Effector memory CD4-positive, alpha-beta T cell (primary cell): ENCODE measurements around the gene NXT1.

Experiments used
- DNase-seq, 3 donors: peaks; one replicate each; pipeline ENCODE4 v3.0.0-alpha.2; 2020
- H3K27ac ChIP-seq: 2 replicates; pipeline ENCODE4 v1.7.0; 2013; ENCODE audit warnings: mild to moderate bottlenecking, low read length, moderate library complexity; ENCODE audit not compliant: insufficient read depth, poor library complexity, severe bottlenecking
- H3K27me3 ChIP-seq: replicated peaks from 2 replicates; pipeline ENCODE4 v1.7.0; 2013; ENCODE audit warnings: mild to moderate bottlenecking, low read length; ENCODE audit not compliant: insufficient read depth, control insufficient read depth, poor library complexity, severe bottlenecking
- H3K36me3 ChIP-seq: 2 replicates; pipeline ENCODE4 v1.7.0; 2013; ENCODE audit warnings: mild to moderate bottlenecking, low read length, moderate library complexity; ENCODE audit not compliant: control insufficient read depth, insufficient read depth
- H3K4me1 ChIP-seq: 2 replicates; pipeline ENCODE4 v1.7.0; 2013; ENCODE audit warnings: low read length, mild to moderate bottlenecking; ENCODE audit not compliant: control insufficient read depth, insufficient read depth, poor library complexity, severe bottlenecking
- H3K4me3 ChIP-seq: 2 replicates; pipeline ENCODE4 v1.7.0; 2013; ENCODE audit warnings: low read length, low read depth, mild to moderate bottlenecking; ENCODE audit not compliant: insufficient read depth, poor library complexity, severe bottlenecking
- H3K9me3 ChIP-seq: 2 replicates; pipeline ENCODE4 v1.7.0; 2013; ENCODE audit warnings: mild to moderate bottlenecking, low read length, moderate library complexity; ENCODE audit not compliant: control insufficient read depth

The NXT1 gene

DNA sequence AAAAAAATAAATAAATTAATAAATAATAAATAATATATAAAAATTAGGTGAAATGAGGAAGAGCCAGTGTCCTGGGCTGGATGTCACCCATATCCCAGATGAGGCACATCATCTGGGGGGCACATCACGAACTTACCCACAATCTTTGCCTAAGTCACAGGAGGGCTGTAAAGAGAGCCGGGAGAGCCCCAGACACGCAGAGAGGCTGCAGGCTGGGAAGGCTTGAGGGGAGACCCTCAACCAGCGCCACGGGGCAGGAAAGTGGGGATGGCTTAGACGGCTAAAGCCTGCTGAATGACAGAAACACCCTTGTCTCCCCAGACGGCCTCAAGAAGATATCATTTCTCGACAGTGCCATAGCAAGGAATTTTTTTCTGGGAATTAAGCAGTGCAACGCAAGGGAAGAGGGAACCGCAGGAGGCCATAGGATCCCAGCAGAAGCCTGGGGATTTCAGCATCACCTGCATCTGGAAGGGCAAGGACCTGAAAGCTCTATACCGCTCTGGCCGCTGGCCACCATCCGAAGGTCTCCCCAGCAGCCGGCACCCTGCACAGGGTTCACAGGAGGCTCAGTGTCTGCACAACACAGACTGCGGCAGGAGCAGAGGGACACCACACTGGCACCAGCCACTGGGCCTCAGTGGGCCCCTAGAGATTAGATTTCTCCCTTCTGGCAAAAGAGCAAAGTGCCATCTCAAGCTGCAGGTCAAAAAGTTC lies 22.8 kb upstream of the NXT1 start:
- H3K4me1 ChIP-seq, result no peaks in the 10 kb centered on the region
- H3K27me3 ChIP-seq, result no peaks in the 10 kb centered on the region
- DNase-seq, result no peak
- H3K27ac ChIP-seq, result no peak overlapping the region
- H3K9me3 ChIP-seq, result no peaks in the 10 kb centered on the region
- no peaks in the 10 kb centered on the region for H3K36me3 ChIP-seq
- no peak overlapping the region for H3K4me3 ChIP-seq

DNA sequence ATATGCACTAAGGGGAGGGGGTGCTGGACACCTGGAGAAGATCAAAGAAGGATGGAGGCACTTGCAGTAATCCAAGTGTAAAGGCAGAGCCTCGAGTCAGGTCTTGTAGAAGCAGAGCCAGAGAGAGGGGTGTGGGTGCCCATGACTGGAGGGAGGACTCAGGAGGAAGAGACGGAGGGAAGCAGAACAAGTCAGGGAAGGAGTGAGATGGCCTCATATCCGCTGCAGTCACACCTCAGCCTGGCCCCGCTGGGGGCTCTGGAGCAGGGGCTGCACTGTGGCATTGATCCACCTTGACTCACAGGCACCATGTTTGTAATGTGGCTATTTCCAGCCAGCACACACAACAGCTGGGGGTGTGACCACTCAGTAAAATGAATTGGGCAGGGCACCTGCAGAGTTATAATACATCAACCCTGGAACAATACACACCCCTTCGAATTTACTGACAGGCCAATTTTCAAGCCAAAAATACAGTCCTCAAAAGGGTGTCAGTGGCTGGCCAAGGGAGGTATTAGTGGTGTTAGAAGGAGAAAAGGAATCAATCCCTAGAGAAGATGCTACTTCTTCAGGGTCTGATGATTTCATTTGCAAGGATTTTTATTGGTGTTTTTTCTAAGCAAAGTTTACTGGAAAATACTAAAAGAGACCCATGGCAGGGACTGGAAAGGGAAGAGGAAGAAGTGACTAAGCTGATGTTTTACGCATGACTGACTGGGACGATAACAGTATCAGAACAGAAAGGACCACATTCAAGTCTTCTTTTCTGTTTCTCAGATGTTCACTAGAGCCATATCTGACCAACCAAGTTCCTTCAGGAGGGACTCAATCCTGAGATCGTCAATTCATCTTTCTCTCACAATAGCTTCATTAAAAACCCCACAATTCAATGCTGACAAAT lies 18.9 kb upstream of the NXT1 start:
- no peak overlapping the region for H3K4me3 ChIP-seq
- H3K27ac ChIP-seq, result no peak overlapping the region
- H3K36me3 ChIP-seq, result no peaks in the 10 kb centered on the region
- no peaks in the 10 kb centered on the region for H3K4me1 ChIP-seq
- H3K27me3 ChIP-seq, result no peaks in the 10 kb centered on the region
- DNase-seq, result no peak
- no peaks in the 10 kb centered on the region for H3K9me3 ChIP-seq

- H3K36me3 ChIP-seq, result no peaks in the 10 kb centered on the region
- DNase-seq, result no peak
- no peaks in the 10 kb centered on the region for H3K27me3 ChIP-seq
These were observed 18.1 kb upstream of the NXT1 start for GRCh38 chr20:23332467-23332866.

GRCh38 chr20:23334111-23334510 lies 16.5 kb upstream of the NXT1 start:
- no peaks in the 10 kb centered on the region for H3K36me3 ChIP-seq
- H3K4me1 ChIP-seq, result no peaks in the 10 kb centered on the region
- no peaks in the 10 kb centered on the region for H3K9me3 ChIP-seq
- DNase-seq, result no peak
- H3K27me3 ChIP-seq, result no peaks in the 10 kb centered on the region
- no peak overlapping the region for H3K27ac ChIP-seq
- H3K4me3 ChIP-seq, result no peak overlapping the region

More at GRCh38 chr20:23332467-23332866, 18.1 kb upstream of the NXT1 start:
- no peak overlapping the region for H3K27ac ChIP-seq
- no peaks in the 10 kb centered on the region for H3K4me1 ChIP-seq
- H3K4me3 ChIP-seq, result no peak overlapping the region
- H3K9me3 ChIP-seq, result no peaks in the 10 kb centered on the region

DNA sequence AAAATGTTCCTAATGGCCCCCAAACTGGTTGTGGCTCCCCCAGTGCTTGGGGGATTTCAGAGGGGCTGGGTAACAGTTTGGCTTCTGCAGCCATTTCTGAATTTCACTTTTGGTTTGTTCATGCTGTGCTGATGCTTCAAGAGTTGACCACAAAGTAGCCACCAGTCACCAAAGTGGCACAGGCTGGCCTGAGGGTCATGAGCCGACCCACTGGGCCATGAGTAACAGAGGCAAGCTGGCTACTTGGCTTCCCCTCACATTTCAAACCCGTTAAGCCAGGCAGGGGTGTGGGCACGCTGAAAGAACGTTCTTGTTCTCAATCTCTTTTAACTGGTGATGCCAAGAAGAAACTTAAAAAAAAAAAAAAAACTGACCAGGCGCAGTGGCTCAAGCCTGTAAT lies 15.1 kb upstream of the NXT1 start:
- no peaks in the 10 kb centered on the region for H3K9me3 ChIP-seq
- no peaks in the 10 kb centered on the region for H3K27me3 ChIP-seq
- DNase-seq, result no peak
- no peaks in the 10 kb centered on the region for H3K4me1 ChIP-seq
- H3K36me3 ChIP-seq, result no peaks in the 10 kb centered on the region
- no peak overlapping the region for H3K27ac ChIP-seq
- no peak overlapping the region for H3K4me3 ChIP-seq

- Histone ChIP-seq H3K4me3 (no peak overlapping the region), H3K27ac (no peak overlapping the region), H3K27me3 (no peaks in the 10 kb centered on the region), H3K36me3 (no peaks in the 10 kb centered on the region), H3K4me1 (no peaks in the 10 kb centered on the region), H3K9me3 (no peaks in the 10 kb centered on the region)
- DNase-seq, result no peak
These were observed 14.1 kb upstream of the NXT1 start for GRCh38 chr20:23336476-23336875.

GRCh38 chr20:23337312-23337711 lies 13.3 kb upstream of the NXT1 start:
- no peak overlapping the region for H3K4me3 ChIP-seq
- no peaks in the 10 kb centered on the region for H3K36me3 ChIP-seq
- DNase-seq, result no peak
- no peaks in the 10 kb centered on the region for H3K4me1 ChIP-seq
- H3K27me3 ChIP-seq, result no peaks in the 10 kb centered on the region
- H3K27ac ChIP-seq, result no peak overlapping the region
- H3K9me3 ChIP-seq, result no peaks in the 10 kb centered on the region

DNA sequence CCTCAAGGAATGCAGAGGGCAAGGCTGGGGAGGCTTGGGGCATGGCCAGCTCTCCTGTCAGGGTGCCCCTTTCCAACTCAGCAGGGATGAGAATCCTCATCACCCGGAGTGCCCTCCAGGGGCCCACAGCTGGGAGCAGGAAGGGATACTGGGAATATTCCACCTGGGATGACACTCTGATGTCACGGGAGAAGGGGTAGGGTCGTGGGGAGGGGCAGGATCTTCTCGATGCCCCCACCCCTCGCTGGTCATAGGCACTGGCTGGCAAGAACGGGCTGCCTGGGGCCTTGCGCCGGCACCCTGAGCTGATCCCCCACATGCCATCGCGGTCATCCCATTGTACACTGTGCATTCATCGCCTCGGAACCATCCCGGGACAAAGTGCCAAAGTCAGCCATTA lies 10.6 kb upstream of the NXT1 start:
- Histone ChIP-seq H3K27ac (no peak overlapping the region), H3K9me3 (no peaks in the 10 kb centered on the region), H3K27me3 (no peaks in the 10 kb centered on the region), H3K4me1 (no peaks in the 10 kb centered on the region), H3K4me3 (no peak overlapping the region), H3K36me3 (no peaks in the 10 kb centered on the region)
- DNase-seq, result no peak

DNA sequence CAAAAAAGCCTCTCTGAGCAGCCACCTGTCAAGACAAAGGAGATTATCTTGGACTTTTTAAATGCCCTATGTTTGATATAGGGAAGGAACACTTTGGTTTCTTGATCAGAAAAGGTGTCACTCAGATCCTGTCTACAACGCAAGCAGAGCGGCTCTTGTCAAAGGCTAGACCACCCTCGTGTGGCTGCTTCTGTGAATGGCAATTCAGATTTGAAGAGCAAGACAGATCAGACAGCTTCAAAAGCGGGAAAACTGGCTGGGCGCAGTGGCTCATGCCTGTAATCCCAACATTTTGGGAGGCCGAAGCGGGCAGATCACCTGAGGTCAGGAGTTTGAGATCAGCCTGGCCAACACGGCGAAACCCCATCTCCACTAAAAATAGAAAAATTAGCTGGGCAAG lies 10.1 kb upstream of the NXT1 start:
- no peak for DNase-seq
- Histone ChIP-seq H3K27ac (no peak overlapping the region), H3K4me3 (no peak overlapping the region), H3K36me3 (no peaks in the 10 kb centered on the region), H3K27me3 (no peaks in the 10 kb centered on the region), H3K4me1 (no peaks in the 10 kb centered on the region), H3K9me3 (no peaks in the 10 kb centered on the region)

- Histone ChIP-seq H3K36me3 (no peaks in the 10 kb centered on the region), H3K4me1 (no peaks in the 10 kb centered on the region), H3K27ac (no peak overlapping the region), H3K27me3 (no peaks in the 10 kb centered on the region), H3K4me3 (no peak overlapping the region), H3K9me3 (no peaks in the 10 kb centered on the region)
- no peak for DNase-seq
These were observed 9.5 kb upstream of the NXT1 start for GRCh38 chr20:23341073-23341472.
